Amniotic epithelial cell (primary cell): ENCODE data around the gene TAPT1.
A peak's percentile ranks its signal among the peaks of the same experiment; 100 is the strongest.
"Not testable (repeated sequence)": the region's sequence is repeated elsewhere in the genome, so short reads cannot be mapped to it uniquely, and the experiment has no call there.

ENCODE experiments used
- DNase-seq: peaks from one replicate; pipeline ENCODE4 v3.0.0-alpha.2; 2010; ENCODE audit warnings: low read depth

Gene TAPT1

GRCh38 chr4:16212138-16212782 is 14.0 kb downstream of the TAPT1 start:
- no peak for DNase-seq

GRCh38 chr4:16207409-16207808 is 18.9 kb downstream of the TAPT1 start:
- no peak for DNase-seq

- DNase-seq: no peak
Measured at GRCh38 chr4:16206848-16207247, 19.4 kb downstream of the TAPT1 start.

GRCh38 chr4:16206301-16206700 is 20.0 kb downstream of the TAPT1 start:
- no peak for DNase-seq

- peak; percentile 41 for DNase-seq
Measured at GRCh38 chr4:16205298-16206164, 20.7 kb downstream of the TAPT1 start.

DNA sequence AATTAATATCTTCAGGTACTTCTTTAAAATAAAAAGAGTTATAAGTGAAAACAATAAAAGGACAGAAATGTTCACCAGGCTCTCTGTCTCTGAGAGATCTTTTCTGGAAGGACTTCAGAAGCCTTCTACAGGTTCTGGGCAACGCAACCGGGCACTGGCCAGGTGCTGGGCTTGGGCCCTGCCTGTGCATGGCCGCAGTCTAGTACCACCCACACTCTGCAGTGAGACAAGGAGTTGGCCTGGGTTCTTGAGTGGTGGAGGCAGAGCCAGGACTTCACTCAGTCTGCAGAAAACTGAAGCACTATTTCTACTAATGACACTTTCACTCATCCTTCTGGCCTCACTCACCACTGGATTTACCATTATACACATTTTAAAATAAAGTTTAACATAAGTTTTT is 21.8 kb downstream of the TAPT1 start:
- DNase-seq: no peak

DNA sequence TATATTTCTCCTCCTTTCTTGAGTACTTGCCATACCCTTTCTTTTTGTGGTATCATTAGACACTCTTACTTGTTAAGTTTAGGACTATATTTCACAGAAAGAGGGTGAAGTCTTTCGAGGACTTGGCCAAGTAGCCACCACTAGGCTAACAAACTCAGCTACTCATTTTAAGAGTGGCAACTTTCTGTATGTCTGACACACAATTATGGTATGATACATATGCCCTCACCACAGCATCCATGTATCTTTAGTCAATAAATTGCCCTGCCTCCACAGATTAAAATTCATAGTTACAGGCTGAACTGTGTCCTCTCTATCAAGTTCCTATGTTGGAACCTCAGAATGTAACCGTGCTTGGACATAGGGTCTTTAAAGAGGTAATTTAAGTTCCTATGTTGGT is 23.2 kb downstream of the TAPT1 start:
- no peak for DNase-seq

DNA sequence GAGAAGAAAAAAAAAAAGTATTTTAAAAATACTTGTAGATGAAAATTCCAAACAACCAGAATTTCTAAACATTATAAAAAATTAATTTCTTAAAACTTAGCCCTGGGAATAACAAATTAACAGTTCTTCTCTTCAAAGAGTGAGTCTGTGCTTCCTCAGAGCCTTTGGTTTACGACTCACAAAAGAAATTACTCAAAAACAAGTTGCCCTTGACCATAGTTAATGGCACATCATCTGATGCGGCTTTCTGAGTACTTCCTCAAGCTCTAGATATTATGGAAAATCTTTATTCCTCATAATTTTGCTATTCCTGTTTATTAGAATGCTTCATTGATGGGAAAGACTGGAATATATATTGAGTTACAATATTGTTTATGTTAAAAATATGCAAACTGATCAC is 23.7 kb downstream of the TAPT1 start:
- no peak for DNase-seq

DNA sequence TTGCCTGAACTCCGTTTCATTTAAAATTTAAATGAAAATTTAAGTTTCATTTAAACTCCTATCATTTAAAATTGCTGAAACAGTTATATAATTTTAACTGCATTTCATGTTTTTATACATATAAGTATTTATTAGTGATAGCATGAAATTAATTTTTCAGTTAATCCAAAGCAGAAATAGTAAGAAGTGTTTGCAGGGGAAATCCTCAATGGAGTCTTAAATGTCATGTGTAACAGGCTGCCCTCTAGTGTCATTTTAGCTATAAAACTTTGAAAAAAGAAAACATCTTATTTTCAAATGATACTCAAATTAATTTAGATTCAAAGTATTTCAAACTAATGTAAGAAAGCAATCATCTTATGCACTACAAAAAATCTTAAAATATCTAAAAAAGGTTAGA is 27.2 kb downstream of the TAPT1 start:
- DNase-seq: peak; percentile 35

DNA sequence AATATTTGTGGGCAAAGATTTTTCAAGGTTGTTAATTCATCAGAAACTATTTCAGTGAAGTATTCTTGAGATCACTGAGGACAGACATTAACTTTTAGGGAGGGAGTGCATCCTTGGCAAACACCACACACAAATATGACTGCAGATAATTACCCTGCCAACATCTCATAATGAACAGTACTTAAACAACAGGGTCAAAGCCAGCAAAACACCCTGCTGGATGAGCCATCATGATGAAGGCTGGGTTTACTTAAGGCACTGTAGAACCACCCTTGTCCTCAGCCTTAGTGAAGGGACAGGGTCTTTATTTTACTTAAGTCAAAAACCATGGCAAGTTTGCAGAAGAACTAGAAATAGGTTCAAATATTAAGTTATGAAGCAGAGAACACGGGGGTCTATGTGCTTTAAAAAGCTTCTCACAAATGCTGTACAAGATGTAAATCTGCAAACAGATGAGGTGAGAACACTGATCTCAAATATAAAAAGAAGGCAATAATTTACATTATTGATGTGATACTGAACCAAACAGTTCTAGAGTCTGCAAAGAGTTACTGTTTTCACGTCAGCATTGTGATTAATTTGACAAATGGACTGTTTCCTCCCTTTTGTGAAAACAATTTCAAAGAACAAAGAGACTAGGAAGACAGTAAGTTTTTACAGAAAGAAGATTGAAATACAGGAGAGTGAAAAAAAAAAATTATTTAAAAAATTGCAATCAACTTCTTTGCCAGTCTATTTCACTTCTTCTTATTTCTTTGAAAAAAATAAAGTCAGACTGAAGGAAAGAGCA is 28.2 kb downstream of the TAPT1 start:
- DNase-seq: peak; percentile 59

GRCh38 chr4:16196482-16197393 is 29.5 kb downstream of the TAPT1 start:
- peak; percentile 71 for DNase-seq

DNA sequence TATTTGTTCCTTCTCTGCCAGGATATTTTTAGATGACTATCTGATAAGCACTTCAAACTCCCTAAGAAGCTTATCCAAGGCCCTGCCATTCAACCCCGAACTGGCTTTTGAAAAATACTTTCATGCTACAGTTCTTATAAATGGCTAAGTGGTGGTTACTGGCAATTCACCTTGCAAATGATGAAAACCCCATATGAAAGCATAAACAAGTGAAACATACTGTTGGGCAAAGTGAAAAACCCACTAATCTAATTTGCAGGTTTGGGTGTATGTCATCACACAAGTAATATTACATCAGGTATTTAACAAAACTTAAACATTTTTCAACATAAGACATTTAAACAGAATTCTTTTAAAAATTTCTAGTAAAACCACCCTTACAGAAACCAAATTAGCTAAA is 31.1 kb downstream of the TAPT1 start:
- DNase-seq: no peak

DNA sequence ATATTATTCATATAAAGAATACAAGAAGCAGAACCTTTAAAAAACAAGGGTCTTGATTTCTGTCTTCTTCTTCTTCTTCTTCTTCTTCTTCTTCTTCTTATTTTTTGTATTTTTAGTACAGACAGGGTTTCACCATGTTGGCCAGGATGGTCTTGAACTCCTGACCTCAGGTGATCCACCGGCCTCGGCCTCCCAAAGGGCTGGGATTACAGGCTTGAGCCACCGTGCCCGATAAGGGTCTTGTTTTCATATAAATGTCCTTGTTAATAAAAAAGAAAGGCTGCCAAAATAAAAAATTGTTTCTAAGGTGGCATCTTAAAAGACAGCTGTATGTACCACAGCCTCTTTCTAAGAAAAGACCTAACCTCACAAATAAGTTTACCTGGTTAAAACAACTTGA is 31.5 kb downstream of the TAPT1 start:
- not testable (repeated sequence) for DNase-seq

DNA sequence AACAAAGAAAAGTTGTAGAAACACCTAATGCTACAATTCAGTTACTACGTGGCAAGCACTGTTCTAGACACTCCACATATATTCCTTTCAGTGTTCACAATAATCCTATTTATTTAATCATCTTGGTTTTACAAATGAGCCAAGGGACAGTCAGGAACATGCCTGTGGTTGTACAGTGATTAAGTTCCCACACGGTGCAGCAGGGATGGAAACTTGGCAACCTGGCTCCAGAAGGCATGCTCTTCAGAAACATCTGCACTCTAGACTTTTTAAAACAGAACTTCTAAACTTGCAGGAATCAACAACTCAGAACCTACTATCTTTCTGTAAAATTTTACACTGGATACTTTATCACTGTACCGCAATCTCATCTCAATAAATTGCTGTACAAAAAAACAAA is 32.1 kb downstream of the TAPT1 start:
- peak; percentile 68 for DNase-seq

DNA sequence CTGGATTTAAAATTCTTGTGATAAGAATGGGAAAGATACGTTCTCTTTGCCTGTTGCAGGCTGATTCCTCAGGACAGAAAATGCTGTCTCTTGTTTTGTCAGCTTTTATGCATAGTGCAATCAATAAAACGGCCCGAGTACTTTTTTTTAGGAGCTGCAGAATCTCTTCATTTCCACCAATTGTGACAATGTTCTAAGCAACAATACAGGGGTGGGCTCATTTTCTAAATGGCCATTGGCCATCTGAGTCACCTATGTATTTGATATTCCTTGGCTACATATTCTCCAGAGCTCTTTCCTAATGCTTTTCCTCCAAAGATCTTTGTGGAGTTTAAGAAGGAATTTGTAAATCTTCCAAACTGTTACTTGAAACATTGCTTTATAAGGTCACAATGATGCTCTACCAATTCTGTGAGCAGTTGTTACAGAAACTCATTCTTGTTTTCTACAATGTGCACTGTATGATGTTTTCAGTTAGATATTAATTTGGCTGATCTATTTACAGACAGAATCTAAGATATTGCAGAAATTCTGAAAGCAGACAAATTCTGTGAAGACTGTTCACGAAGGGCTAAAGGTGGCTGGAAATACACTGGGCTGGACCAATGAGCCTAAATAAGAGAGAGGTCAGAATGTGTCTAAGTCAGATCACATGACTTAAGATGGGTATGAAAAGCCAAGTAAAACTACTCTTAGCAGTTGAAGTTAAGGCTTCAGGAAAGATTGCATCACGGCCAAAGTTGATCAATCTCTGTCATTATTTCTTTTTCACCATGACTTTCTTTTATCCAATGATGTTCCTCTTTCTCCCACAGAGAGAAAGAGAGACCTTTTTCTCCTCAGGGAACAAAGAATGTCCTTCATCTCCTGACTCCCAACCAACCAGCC is 33.4 kb downstream of the TAPT1 start:
- DNase-seq: no peak

DNA sequence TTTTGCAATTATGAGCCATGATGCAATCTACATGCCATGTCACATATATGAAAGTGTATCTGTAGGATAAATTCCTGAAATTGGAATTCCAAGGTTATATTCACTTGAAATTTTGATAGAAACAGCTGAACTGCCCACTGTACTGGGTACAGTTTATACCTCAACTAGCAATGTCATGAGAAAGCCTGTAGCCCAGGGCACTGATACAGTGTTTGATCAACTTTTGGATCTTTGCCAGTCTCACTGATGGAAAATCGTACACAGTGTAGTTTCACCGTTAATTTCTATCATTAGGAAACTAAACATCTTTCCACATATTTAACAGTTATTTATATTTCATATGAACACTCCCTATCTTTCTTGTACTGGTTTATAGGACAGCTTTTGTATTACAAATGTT is 34.2 kb downstream of the TAPT1 start:
- DNase-seq: no peak

DNA sequence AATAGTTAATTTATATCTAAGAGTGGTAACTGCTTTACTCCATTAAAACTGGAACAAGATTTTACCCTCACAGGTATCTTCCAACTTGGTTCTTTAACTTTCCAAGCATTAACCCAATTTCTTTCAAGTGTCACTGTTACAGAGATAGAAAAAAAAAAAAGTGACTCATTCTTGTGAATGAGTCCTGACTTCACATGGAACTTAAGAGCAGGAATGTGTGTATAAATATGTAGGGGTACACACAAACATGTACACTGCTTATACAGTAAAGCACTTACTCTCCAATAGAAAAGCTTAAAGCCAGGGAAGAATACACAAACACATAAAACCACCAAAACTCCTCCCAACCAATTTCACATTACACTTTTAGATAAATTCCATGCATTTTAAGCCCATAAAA is 38.8 kb downstream of the TAPT1 start:
- DNase-seq: peak; percentile 7

- no peak for DNase-seq
Measured at GRCh38 chr4:16186986-16187385, 39.3 kb downstream of the TAPT1 start.

GRCh38 chr4:16183604-16184003 is 42.7 kb downstream of the TAPT1 start:
- no peak for DNase-seq

- DNase-seq: no peak
Measured at GRCh38 chr4:16176621-16177020, 49.6 kb downstream of the TAPT1 start.

DNA sequence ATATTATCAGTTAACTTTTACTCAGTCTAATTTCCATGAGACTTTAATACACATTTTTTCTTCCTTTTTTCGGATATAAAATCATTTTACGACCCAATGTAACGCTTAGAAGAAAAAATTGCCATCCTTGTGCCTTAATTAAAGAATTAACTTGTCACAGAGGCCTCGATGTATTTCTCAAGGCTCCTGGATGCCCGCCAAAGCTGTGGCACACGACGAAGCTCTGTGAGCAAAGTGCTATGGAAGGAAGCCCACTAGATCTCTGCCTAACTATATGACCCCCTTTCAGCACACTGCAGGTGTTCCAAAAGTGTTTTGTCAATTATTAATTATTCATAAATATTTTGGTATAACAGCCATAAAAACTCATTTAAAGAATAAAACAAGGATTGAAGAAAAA is 54.4 kb downstream of the TAPT1 start:
- DNase-seq: no peak
